ENCODE measurements around the gene BCORL1. TPM values are rescaled to one million over a fixed set of nuclear protein-coding genes. Genes with fewer than 3 reads are reported as not detected.

BCORL1 gene
- total and polyA plus RNA-seq, 2 experiments from 2014 or later: 3.4 to 9.2 TPM

- 57% methylated on average over 11 of the region's 29 CpGs for WGBS (ENCODE audit: low lambda C conversion rate, missing lambda C conversion rate)
- Histone ChIP-seq H3K4me1 (ENCODE audit: insufficient read depth) (no peaks in the 10 kb centered on the region), H3K9me2 (replicated peaks; ENCODE audit: insufficient read depth) (no peaks in the 10 kb centered on the region), H3K4me3 (peak overlapping the region; percentile 42), H4K20me1 (ENCODE audit: insufficient read depth, poor library complexity, severe bottlenecking) (no peaks in the 10 kb centered on the region), H3K27me3 (no peaks in the 10 kb centered on the region), H3K79me2 (peaks cover 16% of the 10 kb centered on the region), H3K36me3 (replicated peaks; ENCODE audit: insufficient read depth, low read depth) (no peaks in the 10 kb centered on the region), H3K27ac (no peak overlapping the region), H3K9me3 (ENCODE audit: low read depth) (no peaks in the 10 kb centered on the region), H2AFZ (no peak overlapping the region), H3K4me2 (peak overlapping the region; percentile 87)
- TF ChIP-seq EZH2phosphoT487 (IDR thresholded peaks at IDR 0.05; ENCODE audit: low read depth, severe bottlenecking, unreplicated experiment) (no peak), EZH2 (IDR thresholded peaks at IDR 0.05; ENCODE audit: borderline replicate concordance) (no peak), CTCF (IDR thresholded peaks at IDR 0.05; ENCODE audit: poor library complexity) (no peak)
- no peak for DNase-seq (ENCODE audit: low spot score)
These were observed 609 bp upstream of the BCORL1 start for GRCh38 chrX:129981752-129982299.

GRCh38 chrX:129983575-129984110, 1.2 kb downstream of the BCORL1 start:
- H3K4me1 ChIP-seq (ENCODE audit: insufficient read depth): no peaks in the 10 kb centered on the region
- H3K36me3 ChIP-seq (replicated peaks; ENCODE audit: insufficient read depth, low read depth): no peaks in the 10 kb centered on the region
- no peaks in the 10 kb centered on the region for H3K27me3 ChIP-seq
- WGBS (ENCODE audit: low lambda C conversion rate, missing lambda C conversion rate): 56% methylated on average over 18 of the region's 48 CpGs
- no peaks in the 10 kb centered on the region for H4K20me1 ChIP-seq (ENCODE audit: insufficient read depth, poor library complexity, severe bottlenecking)
- H3K9me3 ChIP-seq (ENCODE audit: low read depth): no peaks in the 10 kb centered on the region
- H3K4me3 ChIP-seq: no peak overlapping the region
- H2AFZ ChIP-seq: no peak overlapping the region
- no peaks in the 10 kb centered on the region for H3K9me2 ChIP-seq (replicated peaks; ENCODE audit: insufficient read depth)
- H3K4me2 ChIP-seq: no peak overlapping the region
- H3K79me2 ChIP-seq: peaks cover 17% of the 10 kb centered on the region
- no peak for DNase-seq (ENCODE audit: low spot score)
- peak overlapping the region; percentile 26 for H3K27ac ChIP-seq
- TF ChIP-seq EZH2phosphoT487 (IDR thresholded peaks at IDR 0.05; ENCODE audit: low read depth, severe bottlenecking, unreplicated experiment): no peak
- no peak for TF ChIP-seq CTCF (IDR thresholded peaks at IDR 0.05; ENCODE audit: poor library complexity)
- TF ChIP-seq EZH2 (IDR thresholded peaks at IDR 0.05; ENCODE audit: borderline replicate concordance): no peak

GRCh38 chrX:129984111-129984958, 1.9 kb downstream of the BCORL1 start:
- no peaks in the 10 kb centered on the region for H3K27me3 ChIP-seq
- WGBS (ENCODE audit: low lambda C conversion rate, missing lambda C conversion rate): 41% methylated on average over 15 of the region's 81 CpGs
- peak overlapping the region; percentile 26 for H2AFZ ChIP-seq
- DNase-seq (ENCODE audit: low spot score): peak; percentile 53
- no peaks in the 10 kb centered on the region for H4K20me1 ChIP-seq (ENCODE audit: insufficient read depth, poor library complexity, severe bottlenecking)
- H3K4me2 ChIP-seq: peak overlapping the region; percentile 80
- TF ChIP-seq EZH2phosphoT487 (IDR thresholded peaks at IDR 0.05; ENCODE audit: low read depth, severe bottlenecking, unreplicated experiment) (no peak), EZH2 (IDR thresholded peaks at IDR 0.05; ENCODE audit: borderline replicate concordance) (no peak), CTCF (IDR thresholded peaks at IDR 0.05; ENCODE audit: poor library complexity) (no peak)
- H3K4me1 ChIP-seq (ENCODE audit: insufficient read depth): no peaks in the 10 kb centered on the region
- no peaks in the 10 kb centered on the region for H3K9me3 ChIP-seq (ENCODE audit: low read depth)
- peaks cover 17% of the 10 kb centered on the region for H3K79me2 ChIP-seq
- H3K4me3 ChIP-seq: peak overlapping the region; percentile 52
- H3K27ac ChIP-seq: no peak overlapping the region
- no peaks in the 10 kb centered on the region for H3K9me2 ChIP-seq (replicated peaks; ENCODE audit: insufficient read depth)
- H3K36me3 ChIP-seq (replicated peaks; ENCODE audit: insufficient read depth, low read depth): no peaks in the 10 kb centered on the region

Data from hepatocyte (in vitro differentiated cells).